RKO (cell line): ENCODE results near the gene PPM1L.
"Not testable (repeated sequence)": the region's sequence is repeated elsewhere in the genome, so short reads cannot be mapped to it uniquely, and the experiment has no call there.

Experiments
- DNase-seq: peaks from one replicate; pipeline ENCODE4 v3.0.0-alpha.2; 2016; ENCODE audit warnings: low spot score

Gene PPM1L

DNA sequence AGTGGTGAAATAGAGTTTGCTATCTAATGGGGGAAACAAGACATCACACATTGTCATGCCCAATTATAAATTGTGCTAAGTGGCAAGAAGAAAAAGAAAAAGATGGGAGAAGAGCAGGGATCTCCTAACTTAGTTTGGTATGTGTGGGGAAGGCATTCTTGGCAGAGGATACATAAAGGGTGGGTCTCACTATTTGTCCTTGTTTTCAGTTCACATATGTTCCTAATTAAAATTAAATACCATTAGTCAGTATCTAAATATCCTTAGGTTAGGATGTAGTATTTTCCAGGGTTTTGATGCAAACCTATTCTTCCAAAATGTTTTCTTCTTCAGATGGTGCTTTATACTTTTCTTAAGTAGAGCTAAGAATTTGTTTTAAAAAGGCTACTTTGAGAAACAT is 175.4 kb downstream of the PPM1L start:
- DNase-seq = no peak

GRCh38 chr3:160935413-160936095 is 179.5 kb downstream of the PPM1L start:
- DNase-seq = no peak

- peak; percentile 72 for DNase-seq
Observed at GRCh38 chr3:160941885-160942494, 186.0 kb downstream of the PPM1L start.

- DNase-seq = no peak
Observed at GRCh38 chr3:160943996-160944395, 188.0 kb downstream of the PPM1L start.

DNA sequence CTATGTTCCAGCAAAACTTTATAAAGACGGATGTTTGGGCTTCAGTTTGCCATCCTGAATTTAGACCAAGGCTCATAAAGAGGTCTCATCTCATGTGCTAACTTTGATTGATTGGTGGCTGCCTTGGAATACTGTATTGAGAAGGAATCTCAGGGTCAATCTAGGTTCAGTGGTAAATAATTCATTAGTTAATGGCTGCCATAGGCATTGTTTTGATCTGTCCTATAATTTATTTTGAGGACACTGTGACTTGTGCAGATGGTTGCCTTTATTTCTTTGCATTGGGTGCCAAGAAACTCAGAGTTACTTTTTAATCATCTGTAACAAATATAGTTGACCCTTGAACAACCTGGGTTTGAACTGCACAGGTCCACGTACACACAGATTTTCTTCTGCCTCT is 189.3 kb downstream of the PPM1L start:
- DNase-seq = no peak

GRCh38 chr3:160948273-160948672 is 192.2 kb downstream of the PPM1L start:
- no peak for DNase-seq

DNA sequence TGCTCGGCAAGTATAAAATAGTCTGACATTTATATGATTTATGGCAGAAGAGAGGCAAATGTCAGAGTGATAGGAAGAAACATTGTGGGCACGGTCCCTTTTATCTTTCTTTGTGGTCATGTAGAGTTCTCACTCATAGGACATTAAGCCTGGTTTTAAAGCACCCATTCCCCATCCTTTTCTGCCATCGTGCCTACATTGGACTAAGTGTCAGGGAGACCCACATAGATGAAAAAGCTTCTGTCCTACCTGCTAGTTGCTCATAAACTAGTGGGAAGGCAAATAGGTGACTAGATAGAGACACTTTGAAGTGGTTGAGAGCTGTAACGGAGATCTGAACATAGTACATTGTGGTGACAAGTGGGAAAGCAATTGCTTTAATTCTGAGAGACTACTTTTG is 193.4 kb downstream of the PPM1L start:
- DNase-seq = no peak

- DNase-seq = no peak
Observed at GRCh38 chr3:160950542-160950941, 194.5 kb downstream of the PPM1L start.

- DNase-seq = no peak
Observed at GRCh38 chr3:160950954-160951353, 194.9 kb downstream of the PPM1L start.

GRCh38 chr3:160951642-160952487 is 195.8 kb downstream of the PPM1L start:
- no peak for DNase-seq

DNA sequence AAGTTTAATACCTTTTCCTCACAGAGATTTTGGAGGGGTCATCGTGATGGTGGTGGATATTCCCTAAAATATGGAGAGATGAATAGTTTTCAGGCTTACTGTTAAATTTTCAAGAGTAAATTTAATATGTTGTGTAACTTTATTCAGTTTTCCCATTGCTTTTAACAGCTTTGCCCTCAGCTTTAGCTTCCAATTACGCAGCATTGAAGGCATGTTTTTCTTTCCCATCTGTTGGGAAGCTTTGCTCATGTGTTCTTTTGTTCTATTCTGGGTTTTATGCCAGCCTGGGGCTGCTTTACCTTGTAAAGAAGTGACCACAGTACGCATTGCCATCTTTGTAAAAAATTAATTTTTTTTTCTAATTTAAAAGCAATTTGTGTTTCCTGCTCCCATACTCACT is 197.7 kb downstream of the PPM1L start:
- DNase-seq = no peak

DNA sequence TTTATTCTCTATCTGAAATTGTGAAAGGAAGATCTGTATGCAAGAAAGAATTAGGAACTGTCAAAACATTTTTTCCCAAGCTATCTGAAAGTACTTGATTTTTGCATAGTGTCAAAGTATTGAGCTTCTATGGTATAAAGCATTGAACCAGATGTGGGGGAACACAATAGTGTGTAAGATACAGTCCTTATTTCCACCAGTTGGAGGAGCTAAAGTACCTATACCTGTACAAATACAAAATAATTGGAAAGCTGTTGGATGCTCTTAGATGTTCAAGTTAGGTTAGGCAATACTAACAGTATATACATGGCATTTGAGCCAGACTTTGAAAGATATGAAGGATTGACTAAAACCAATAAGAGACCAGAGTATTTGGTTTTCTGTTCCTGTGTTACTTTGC is 200.8 kb downstream of the PPM1L start:
- DNase-seq = peak; percentile 16

DNA sequence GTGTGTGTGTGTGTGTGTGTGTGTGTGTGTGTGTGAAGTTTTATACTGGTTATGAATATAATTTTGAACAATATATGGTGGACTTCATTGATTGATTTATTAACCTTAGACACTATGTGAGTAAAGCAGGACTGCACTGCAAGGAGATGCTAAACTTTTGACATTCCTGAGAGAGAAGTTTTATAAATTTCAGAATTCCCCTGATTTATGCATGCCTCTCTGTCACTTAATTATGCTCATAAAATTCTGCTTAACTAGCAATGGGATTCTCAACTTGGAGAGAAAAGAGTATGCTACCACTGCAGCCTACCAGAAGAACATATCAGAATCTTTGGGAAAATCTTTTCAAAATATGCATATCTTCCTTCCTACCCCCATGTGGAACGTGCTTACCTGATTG is 204.5 kb downstream of the PPM1L start:
- no peak for DNase-seq

- DNase-seq = no peak
Observed at GRCh38 chr3:160963949-160964348, 207.9 kb downstream of the PPM1L start.

- no peak for DNase-seq
Observed at GRCh38 chr3:160968761-160969160, 212.7 kb downstream of the PPM1L start.

DNA sequence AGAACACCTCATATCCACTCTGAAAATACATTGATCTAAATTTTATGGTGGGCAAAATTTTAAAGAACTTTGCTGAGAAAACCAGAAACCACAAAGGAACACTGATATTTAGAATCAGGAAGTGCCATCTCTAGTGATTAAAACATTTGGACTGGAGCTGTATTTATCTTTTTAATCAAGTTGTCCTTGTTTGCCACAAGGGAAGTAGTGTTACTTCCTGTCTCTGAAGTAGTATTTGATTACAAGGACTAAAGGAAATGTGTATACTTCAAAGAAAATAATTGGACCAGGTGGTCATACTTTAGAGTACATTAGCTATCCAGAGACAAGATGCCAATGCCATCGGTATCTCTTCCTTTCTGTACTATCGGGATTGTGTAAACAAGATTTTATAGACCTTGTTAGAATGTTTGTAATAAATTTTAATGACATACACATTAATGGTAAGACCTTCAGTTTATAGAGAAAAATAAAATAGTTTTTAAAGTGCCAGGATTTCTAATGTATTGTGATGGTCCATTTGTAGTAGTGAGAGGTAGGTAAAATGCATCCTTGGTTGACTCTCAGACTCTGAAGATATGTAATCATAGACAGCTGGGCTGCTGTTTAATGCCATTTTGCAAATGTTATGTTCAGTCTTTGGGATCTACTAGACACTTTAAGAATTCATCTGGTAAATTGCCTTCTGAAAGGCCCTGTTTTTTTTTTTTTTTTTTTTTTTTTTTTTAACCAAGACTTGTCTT is 217.2 kb downstream of the PPM1L start:
- DNase-seq = no peak

DNA sequence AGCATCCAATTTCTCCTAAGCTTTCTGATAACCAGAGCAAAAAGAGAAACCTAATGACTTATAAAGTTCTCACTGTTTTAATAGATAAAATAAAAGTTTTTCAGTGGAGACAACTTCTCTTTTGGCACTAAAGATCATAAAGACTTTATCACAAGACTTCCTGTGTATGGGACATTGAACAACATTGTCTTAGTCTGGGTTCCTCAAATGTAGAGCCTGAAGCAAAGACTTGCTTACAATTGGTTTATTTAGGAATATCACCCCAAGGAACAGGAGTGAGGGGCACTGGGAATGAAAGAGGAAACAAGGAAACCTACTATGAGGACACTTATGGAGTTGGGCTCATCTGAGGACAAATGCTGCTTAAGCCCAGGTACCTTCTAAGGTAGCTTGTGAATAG is 221.7 kb downstream of the PPM1L start:
- no peak for DNase-seq

DNA sequence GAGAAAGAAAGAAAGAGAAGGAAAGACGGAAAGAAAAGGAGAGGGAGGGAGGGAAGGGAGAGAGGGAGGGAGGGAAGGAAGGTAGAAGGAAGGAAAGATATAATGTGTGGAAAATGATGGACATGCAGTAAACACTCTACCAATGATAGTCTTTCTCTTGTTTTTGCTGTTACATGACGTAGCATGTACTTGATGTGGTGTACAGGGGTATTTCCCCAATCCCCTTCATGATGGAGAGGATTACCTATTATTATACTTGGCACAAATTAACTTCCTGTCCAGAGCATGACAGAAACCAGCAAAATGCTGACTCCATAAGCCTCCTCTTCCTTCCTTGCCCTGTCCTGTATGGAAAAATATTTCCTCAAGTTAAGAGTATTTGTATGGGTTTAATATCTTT is 224.7 kb downstream of the PPM1L start:
- no peak for DNase-seq

GRCh38 chr3:160981217-160981938 is 225.3 kb downstream of the PPM1L start:
- no peak for DNase-seq

DNA sequence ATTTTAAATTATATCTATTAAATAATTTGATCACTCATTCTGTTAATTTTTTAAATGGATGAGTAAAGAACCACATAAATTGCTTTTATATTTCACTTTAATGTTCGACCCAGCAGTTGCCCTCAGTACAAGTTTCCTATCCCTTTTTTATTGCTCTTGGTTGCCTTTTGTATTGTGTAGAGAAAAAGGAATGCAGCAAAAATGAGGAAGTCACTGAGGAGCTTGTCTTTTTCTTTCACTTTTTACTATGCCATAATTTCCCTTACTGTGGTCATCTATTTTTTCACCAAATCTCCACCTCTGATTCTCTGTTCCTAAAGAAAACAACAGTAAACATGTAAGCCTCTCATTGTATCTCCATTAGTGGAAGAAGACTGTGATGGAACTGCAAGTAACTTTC is 226.5 kb downstream of the PPM1L start:
- DNase-seq = no peak

DNA sequence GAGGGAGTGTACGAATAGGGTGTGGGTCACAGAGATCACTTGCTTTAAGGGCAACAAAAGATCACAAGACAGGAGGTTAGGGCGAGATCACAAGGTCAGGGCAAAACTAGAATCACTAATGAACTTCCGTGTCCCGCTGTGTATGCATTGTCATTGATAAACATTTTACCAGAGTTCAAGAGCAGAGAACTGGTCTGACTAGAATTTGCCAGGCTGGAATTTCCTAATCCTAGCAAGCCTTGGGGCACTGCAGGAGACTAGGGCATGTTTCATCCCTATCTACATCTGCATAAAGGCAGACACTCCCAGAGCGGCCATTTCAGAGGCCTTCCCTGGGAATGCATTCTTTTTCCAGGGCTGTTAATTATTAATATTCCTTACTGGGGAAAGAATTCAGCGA is 227.9 kb downstream of the PPM1L start:
- DNase-seq = not testable (repeated sequence)

GRCh38 chr3:160986069-160986468 is 230.0 kb downstream of the PPM1L start:
- DNase-seq = no peak
